ENCODE data around the gene TCF3.

DNA sequence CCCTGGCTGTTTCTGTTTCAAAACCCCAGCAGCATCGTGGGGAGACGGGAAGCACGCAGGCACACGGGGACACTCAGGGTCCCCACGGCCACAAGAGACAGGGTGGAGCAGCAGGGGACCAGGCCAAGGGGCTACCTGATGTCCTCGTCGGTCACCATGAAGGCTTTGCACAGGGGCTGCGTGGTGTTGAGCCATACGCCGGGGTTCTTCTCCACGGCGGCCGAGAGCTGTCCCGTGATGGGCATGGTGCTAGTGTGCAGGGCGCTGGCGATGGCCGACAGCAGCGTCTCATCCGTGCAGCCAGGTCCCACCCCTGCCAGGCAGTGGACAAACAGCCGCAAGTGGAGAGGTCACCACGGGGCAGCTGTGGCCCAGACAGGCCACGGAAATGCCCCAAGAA lies 71.5 kb downstream of the TCF3 start:
- TF ChIP-seq, protein P1, sequence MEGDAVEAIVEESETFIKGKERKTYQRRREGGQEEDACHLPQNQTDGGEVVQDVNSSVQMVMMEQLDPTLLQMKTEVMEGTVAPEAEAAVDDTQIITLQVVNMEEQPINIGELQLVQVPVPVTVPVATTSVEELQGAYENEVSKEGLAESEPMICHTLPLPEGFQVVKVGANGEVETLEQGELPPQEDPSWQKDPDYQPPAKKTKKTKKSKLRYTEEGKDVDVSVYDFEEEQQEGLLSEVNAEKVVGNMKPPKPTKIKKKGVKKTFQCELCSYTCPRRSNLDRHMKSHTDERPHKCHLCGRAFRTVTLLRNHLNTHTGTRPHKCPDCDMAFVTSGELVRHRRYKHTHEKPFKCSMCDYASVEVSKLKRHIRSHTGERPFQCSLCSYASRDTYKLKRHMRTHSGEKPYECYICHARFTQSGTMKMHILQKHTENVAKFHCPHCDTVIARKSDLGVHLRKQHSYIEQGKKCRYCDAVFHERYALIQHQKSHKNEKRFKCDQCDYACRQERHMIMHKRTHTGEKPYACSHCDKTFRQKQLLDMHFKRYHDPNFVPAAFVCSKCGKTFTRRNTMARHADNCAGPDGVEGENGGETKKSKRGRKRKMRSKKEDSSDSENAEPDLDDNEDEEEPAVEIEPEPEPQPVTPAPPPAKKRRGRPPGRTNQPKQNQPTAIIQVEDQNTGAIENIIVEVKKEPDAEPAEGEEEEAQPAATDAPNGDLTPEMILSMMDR (IDR thresholded peaks at IDR 0.05), result no peak
- TF ChIP-seq POLR2A (IDR thresholded peaks at IDR 0.05), result no peak
- TF ChIP-seq EP300 (IDR thresholded peaks at IDR 0.05), result no peak
